ENCODE data around the gene OR2V1. TPM values are rescaled to one million over a fixed set of nuclear protein-coding genes. Genes with fewer than 3 reads are reported as not detected.

The OR2V1 gene
- total RNA-seq, 2 donors from 2014 or later, result not detected

DNA sequence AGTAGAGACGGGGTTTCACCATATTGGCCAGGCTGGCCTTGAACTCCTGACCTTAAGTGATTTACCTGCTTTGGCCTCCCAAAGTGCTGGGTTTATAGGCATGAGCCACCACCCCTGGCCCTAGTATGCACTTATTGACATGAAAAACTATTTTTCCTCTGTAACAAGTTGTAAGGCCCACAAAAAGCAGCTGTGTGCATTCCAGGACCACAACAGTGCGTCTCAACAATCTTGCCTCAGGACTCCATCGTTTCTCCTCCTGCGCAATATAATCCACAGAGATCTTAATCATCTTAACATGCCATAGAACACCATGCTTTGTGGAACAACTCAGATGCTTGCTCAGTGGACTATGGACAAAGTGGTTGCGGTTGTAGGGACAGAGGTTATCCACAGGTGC is 10.2 kb downstream of the OR2V1 start:
- Mint-ChIP-seq H3K36me3 (ENCODE audit: low read depth) (no peaks in the 10 kb centered on the region), H3K4me1 (no peaks in the 10 kb centered on the region), H3K27me3 (ENCODE audit: insufficient read depth) (peaks cover 64% of the 10 kb centered on the region), H3K9me3 (no peaks in the 10 kb centered on the region), H3K4me3 (no peak overlapping the region), H3K27ac (no peak overlapping the region)
- no peak overlapping the region for H3K4me3 ChIP-seq (ENCODE audit: low read length)
- TF ChIP-seq, protein P1, sequence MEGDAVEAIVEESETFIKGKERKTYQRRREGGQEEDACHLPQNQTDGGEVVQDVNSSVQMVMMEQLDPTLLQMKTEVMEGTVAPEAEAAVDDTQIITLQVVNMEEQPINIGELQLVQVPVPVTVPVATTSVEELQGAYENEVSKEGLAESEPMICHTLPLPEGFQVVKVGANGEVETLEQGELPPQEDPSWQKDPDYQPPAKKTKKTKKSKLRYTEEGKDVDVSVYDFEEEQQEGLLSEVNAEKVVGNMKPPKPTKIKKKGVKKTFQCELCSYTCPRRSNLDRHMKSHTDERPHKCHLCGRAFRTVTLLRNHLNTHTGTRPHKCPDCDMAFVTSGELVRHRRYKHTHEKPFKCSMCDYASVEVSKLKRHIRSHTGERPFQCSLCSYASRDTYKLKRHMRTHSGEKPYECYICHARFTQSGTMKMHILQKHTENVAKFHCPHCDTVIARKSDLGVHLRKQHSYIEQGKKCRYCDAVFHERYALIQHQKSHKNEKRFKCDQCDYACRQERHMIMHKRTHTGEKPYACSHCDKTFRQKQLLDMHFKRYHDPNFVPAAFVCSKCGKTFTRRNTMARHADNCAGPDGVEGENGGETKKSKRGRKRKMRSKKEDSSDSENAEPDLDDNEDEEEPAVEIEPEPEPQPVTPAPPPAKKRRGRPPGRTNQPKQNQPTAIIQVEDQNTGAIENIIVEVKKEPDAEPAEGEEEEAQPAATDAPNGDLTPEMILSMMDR (conservative IDR thresholded peaks at IDR 0.05), result no peak
- H3K36me3 ChIP-seq (ENCODE audit: control insufficient read depth, insufficient read depth, low read length), result no peaks in the 10 kb centered on the region
- H3K27me3 ChIP-seq (ENCODE audit: control insufficient read depth, insufficient read depth, low read length, poor library complexity, severe bottlenecking), result peaks cover 7% of the 10 kb centered on the region
- WGBS, 2 experiments (ENCODE audit: insufficient coverage in 1 of 2, insufficient read length in 1 of 2), result 64 to 71% methylated on average over 3 to 5 of the region's 5 CpGs
- no peaks in the 10 kb centered on the region for H3K4me1 ChIP-seq (ENCODE audit: control insufficient read depth, insufficient read depth, low read length)
- no peak for DNase-seq
- no peak overlapping the region for H3K27ac ChIP-seq (ENCODE audit: low read depth, low read length)
- H3K9ac ChIP-seq (ENCODE audit: extremely low read depth, low read length, poor library complexity, severe bottlenecking), result no peak overlapping the region
- H3K9me3 ChIP-seq (ENCODE audit: control insufficient read depth, low read length), result peaks cover 5% of the 10 kb centered on the region

DNA sequence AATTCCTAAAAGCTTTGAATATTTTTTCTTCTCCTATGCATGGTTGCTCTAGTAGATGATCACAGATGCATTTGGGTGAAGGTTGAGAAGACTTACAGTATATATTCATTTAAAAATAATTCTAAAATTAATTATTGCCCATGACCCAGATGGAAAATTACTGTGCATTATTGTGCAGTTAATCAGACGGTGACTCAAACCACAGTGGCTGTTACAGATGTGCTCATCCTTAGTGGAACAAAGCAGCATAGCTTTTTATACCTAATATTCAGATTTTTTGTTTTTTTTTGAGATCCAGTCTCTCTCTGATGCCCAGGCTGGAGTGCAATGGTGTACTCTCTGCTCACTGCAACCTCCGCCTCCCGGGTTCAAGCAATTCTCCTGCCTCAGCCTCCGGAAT is 10.7 kb downstream of the OR2V1 start:
- 86 to 88% methylated on average over 4 of the region's 4 CpGs for WGBS, 2 experiments (ENCODE audit: insufficient coverage in 1 of 2, insufficient read length in 1 of 2)
- TF ChIP-seq, protein P1 (conservative IDR thresholded peaks at IDR 0.05), result no peak

DNA sequence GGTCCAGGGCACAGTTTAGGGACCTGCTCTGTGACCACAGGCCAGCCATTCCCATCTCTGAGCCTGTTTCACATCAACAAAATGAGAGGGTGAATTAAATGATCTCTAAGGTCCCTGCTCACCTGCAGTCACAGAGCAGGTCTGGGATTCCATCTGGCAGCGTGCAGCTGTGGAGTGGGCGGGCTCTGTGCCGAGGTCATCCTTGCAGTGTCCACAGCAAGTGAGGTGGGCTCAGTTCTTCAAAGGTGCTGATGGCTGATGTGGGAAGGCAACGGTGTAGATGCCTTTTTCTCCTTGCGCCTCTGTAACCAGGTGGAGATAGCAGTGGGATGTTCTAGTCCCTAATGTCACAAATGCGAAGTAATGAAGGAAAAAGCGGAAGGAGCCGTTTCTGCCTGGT is 11.9 kb downstream of the OR2V1 start:
- Histone ChIP-seq H3K27ac (ENCODE audit: low read depth, low read length) (no peak overlapping the region), H3K4me1 (ENCODE audit: control insufficient read depth, insufficient read depth, low read length) (no peaks in the 10 kb centered on the region), H3K27me3 (ENCODE audit: control insufficient read depth, insufficient read depth, low read length, poor library complexity, severe bottlenecking) (peaks cover 23% of the 10 kb centered on the region), H3K9me3 (ENCODE audit: control insufficient read depth, low read length) (peaks cover 5% of the 10 kb centered on the region), H3K36me3 (ENCODE audit: control insufficient read depth, insufficient read depth, low read length) (no peaks in the 10 kb centered on the region), H3K9ac (ENCODE audit: extremely low read depth, low read length, poor library complexity, severe bottlenecking) (no peak overlapping the region), H3K4me3 (ENCODE audit: low read length) (no peak overlapping the region)
- Mint-ChIP-seq H3K9me3 (peaks cover 5% of the 10 kb centered on the region), H3K4me1 (no peaks in the 10 kb centered on the region), H3K27ac (no peak overlapping the region), H3K27me3 (ENCODE audit: insufficient read depth) (peaks cover 79% of the 10 kb centered on the region), H3K36me3 (ENCODE audit: low read depth) (no peaks in the 10 kb centered on the region), H3K4me3 (no peak overlapping the region)
- WGBS, 2 experiments (ENCODE audit: insufficient coverage in 1 of 2, insufficient read length in 1 of 2), result 80 to 82% methylated on average over 5 to 8 of the region's 8 CpGs
- no peak for DNase-seq
- TF ChIP-seq, protein P1 (conservative IDR thresholded peaks at IDR 0.05), result no peak

More for the DNA sequence above, 10.7 kb downstream of the OR2V1 start:
- H3K36me3 Mint-ChIP-seq (ENCODE audit: low read depth), result no peaks in the 10 kb centered on the region
- Histone ChIP-seq H3K9me3 (ENCODE audit: control insufficient read depth, low read length) (peaks cover 5% of the 10 kb centered on the region), H3K9ac (ENCODE audit: extremely low read depth, low read length, poor library complexity, severe bottlenecking) (no peak overlapping the region), H3K27ac (ENCODE audit: low read depth, low read length) (no peak overlapping the region), H3K4me1 (ENCODE audit: control insufficient read depth, insufficient read depth, low read length) (no peaks in the 10 kb centered on the region), H3K4me3 (ENCODE audit: low read length) (no peak overlapping the region), H3K36me3 (ENCODE audit: control insufficient read depth, insufficient read depth, low read length) (no peaks in the 10 kb centered on the region), H3K27me3 (ENCODE audit: control insufficient read depth, insufficient read depth, low read length, poor library complexity, severe bottlenecking) (peaks cover 11% of the 10 kb centered on the region)
- H3K4me3 Mint-ChIP-seq, result no peak overlapping the region
- H3K27ac Mint-ChIP-seq, result no peak overlapping the region
- H3K4me1 Mint-ChIP-seq, result no peaks in the 10 kb centered on the region
- DNase-seq, result no peak
- no peaks in the 10 kb centered on the region for H3K9me3 Mint-ChIP-seq
- H3K27me3 Mint-ChIP-seq (ENCODE audit: insufficient read depth), result peaks cover 69% of the 10 kb centered on the region

Measured in endodermal cell (in vitro differentiated cells).